BE2C (cell line): ENCODE data around the gene HYDIN.
"Not testable (repeated sequence)": the region's sequence is repeated elsewhere in the genome, so short reads cannot be mapped to it uniquely, and the experiment has no call there.

Source experiments
- DNase-seq: peaks from one replicate; pipeline ENCODE4 v3.0.0-alpha.2; 2020
- H3K27me3 ChIP-seq: fragments of 250-450 bp; sonication (Bioruptor Pico); 2 replicates; pipeline ENCODE4 v1.5.1; 2020; ENCODE audit warnings: mild to moderate bottlenecking
- H3K36me3 ChIP-seq: fragments of 250-450 bp; sonication (Bioruptor Pico); 2 replicates; pipeline ENCODE4 v1.5.1; 2020; ENCODE audit warnings: mild to moderate bottlenecking
- H3K4me1 ChIP-seq: fragments of 250-450 bp; sonication (Bioruptor Pico); 2 replicates; pipeline ENCODE4 v1.5.1; 2020
- H3K4me3 ChIP-seq: 2 replicates; pipeline ENCODE4 v1.5.1; 2011; ENCODE audit warnings: low read depth, low read length
- H3K9me3 ChIP-seq: fragments of 250-450 bp; sonication (Bioruptor Pico); 2 replicates; pipeline ENCODE4 v1.5.1; 2020

Gene HYDIN

DNA sequence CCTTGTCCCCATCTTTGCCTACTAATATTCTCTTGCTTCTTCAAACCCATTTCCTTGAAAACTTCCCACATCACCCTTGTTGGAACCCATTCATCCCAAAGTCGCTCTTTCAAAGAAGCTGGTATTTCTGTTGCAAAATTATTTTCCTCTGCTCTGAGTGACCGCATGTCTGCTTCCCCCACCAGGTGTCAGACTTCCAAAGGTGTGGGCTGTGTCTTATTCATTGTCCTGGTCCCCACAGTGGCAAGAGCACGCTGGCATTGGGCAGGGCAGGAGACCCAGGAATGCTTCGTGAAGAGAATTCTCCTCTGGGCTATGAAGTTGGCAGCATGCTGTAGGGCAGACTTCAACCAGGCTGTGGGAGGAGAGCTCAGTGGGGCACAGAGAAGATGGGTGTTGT, 275.6 kb downstream of the HYDIN start:
- H3K36me3 ChIP-seq, H3K4me1 ChIP-seq, DNase-seq, H3K9me3 ChIP-seq, H3K27me3 ChIP-seq, H3K4me3 ChIP-seq: not testable (repeated sequence)

DNA sequence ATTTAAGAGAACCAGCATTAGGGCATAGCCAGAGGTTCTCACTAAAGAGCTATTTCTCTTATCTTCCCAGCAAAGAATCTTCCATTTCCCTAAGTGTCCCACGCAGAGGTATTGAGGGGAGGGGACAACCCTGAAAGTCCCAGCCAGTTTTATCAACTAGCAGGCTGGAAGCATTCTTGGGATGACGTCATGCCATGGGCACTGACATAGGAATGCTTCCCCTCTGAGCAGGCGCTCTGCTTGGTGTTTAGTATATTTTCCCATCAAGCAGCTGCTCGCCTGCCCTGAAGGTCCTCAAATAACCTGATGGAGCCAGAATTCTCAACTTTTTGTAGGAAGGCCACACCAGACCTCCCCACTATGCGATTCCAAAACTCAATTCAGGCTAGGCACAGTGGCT, 276.7 kb downstream of the HYDIN start:
- not testable (repeated sequence) for H3K36me3 ChIP-seq, H3K4me3 ChIP-seq, H3K9me3 ChIP-seq, H3K4me1 ChIP-seq, H3K27me3 ChIP-seq, DNase-seq

DNA sequence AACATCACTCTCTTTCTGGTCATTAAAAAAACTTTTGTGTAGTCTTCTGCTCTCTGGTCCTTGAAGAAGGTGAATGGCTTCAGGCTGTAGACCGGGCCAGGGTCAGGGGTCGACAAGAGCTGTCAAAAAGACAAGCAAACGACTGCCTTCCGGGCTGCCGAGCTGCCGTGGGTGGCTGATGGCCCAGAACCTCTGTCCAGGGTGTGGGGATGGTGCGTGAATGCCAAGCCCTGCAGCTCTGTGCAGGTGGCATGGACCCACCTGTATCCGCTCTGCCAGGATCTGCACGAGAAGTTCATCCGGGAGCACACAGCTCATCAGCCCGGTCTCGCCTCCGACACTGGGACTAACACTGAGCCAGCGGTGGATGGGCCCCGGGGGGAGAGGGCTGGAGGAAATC, 287.0 kb downstream of the HYDIN start:
- not testable (repeated sequence) for H3K36me3 ChIP-seq, H3K4me1 ChIP-seq, DNase-seq, H3K9me3 ChIP-seq, H3K4me3 ChIP-seq
- peaks cover 11% of the 10 kb centered on the region; the same call in 1 of the 2 replicates for H3K27me3 ChIP-seq

DNA sequence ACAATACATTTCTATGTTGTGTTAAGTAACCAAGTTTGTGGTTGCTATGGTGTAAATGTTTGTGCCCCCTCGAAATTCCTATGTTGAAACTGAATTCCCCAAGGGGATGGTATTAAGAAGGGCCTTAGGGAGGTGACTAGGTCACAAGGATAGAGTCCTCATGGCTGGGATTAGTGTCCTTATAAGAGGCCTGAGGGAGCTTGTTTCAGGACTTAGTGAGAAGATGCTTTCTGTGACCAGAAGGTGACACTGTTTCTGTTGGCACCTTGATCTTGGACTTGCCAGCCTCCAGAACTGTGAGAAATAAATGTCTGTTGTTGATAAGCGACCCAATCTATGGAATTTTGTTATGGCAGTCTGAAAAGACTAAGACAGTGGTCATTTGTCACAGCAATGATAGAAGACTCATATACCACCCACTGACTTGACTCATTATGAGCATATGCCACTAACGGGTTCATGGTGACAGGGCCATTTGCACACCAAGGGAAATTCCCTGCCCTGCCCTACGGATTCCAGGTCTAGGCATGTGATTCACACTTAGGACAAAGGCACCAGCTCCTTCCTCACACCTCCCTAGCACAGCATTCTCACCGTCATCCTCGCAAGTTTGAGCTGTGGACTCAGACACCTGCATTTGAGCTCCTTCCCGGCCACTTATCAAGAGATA, 290.7 kb downstream of the HYDIN start:
- DNase-seq, H3K4me1 ChIP-seq: not testable (repeated sequence)

DNA sequence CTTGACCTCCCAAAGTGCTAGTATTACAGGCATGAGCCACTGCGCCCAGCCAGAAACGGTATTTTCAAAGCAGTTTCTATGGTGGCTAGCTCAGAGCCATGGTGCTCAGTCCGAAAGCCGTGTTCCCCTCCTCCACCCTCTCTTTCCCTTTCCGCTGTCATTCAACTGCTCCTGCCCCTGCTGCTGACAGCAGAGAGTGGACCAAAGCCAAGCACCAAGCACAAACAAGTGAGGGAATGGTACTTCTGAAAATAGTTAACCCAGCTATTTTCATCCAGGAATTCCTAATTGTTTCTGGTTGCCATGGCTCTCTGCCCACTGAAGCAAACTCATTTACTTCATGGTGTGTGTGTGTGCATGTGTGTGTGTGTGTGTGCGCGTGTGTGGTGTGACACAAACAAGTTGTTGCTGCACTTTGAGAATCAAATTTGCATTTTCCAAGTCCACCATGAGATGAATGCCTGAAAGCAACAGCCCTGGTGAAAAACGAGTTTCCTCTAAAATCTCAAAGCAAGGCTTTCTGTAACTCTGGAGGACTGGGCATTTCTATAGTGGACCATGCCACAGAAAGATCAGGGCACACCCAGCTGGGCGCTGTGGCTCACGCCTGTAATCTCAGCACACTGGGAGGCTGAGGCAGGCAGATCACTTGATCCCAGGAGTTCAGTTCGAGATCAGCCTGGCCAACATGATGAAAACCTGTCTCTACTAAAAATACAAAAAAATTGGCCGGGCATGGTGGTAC, 293.6 kb downstream of the HYDIN start:
- H3K36me3 ChIP-seq, H3K4me3 ChIP-seq, H3K27me3 ChIP-seq, H3K4me1 ChIP-seq, H3K9me3 ChIP-seq, DNase-seq: not testable (repeated sequence)

More for the DNA sequence above, 290.7 kb downstream of the HYDIN start:
- not testable (repeated sequence) for H3K27me3 ChIP-seq, H3K9me3 ChIP-seq, H3K4me3 ChIP-seq, H3K36me3 ChIP-seq

DNA sequence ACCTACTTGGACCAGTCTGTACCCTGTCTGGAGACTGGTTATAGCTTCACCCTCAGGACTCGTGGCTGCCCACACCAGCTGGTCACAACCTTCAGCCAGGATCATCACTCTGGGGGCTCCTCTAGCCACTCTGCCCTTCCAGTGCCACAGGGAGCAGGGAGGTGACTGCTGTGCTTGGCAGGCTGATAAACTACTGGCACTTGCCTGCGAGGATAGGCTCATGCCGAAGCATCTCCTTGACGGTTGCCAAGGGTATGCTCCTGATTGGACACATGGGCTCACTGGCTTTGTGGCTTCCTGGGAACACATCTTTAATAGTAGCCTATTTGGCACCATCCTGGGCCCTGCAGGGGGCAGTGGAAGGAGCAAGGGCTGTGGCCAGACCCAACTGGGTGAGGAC, 295.2 kb downstream of the HYDIN start:
- not testable (repeated sequence) for H3K36me3 ChIP-seq, H3K4me1 ChIP-seq, H3K4me3 ChIP-seq, H3K27me3 ChIP-seq, DNase-seq, H3K9me3 ChIP-seq

DNA sequence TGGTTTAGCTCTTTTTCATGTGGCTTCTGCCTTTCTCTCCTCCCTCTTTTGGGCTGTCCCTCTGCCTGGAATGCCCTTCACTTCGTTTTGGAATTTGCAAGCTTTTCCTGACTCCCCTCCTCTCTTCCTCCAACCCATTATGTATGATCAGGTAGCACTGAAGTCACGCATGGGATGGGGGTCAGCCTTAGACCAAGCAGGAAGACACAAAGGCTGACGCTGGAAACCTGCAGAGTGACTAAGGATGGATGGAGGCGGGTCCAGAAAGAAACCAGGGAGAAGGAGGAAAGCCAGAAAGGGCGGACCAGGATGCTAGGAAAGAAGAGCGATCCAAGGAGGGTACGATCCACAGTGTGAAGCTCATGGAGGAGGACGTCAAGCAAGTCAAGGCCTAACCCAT, 296.8 kb downstream of the HYDIN start:
- not testable (repeated sequence) for H3K36me3 ChIP-seq, DNase-seq, H3K9me3 ChIP-seq, H3K4me3 ChIP-seq, H3K27me3 ChIP-seq, H3K4me1 ChIP-seq

DNA sequence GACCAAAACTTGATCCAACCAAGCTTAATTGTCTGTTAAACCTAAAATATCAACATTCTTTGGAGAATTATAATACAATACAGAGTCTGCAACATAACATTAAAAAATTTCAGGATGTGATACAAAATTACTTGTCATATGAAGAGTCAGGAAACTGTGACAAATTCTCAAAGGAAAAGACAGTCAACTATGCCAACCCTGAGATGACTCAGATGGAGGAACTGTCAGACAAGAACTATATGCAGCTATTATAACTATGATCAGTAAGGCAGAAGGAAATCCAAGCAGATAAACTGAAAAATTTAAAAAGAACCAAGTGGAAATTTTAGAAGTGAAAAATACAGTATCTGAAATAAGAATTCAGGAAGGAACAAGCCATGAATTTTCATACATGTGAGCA, 299.8 kb downstream of the HYDIN start:
- H3K4me3 ChIP-seq, DNase-seq, H3K36me3 ChIP-seq, H3K4me1 ChIP-seq, H3K27me3 ChIP-seq, H3K9me3 ChIP-seq: not testable (repeated sequence)

DNA sequence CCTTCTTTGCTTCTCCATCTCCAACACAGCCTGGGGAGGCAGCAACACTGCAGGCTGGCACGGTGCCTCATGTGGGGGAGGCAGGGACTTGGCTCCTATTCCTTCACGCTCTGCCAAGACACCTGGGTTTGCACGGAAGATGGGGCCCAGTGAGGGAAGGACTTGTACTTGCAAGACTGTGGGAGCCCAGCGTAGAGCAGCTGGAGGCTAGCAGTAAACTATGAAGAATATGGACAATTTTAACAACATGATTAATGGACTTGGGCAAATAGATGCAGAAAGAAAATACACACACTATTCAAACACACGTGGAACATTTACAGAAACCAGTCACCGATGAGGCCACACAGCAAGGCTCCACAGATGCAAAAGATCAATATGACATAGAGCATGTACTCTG, 308.4 kb downstream of the HYDIN start:
- not testable (repeated sequence) for H3K4me1 ChIP-seq, H3K27me3 ChIP-seq, H3K9me3 ChIP-seq, H3K36me3 ChIP-seq, H3K4me3 ChIP-seq, DNase-seq

DNA sequence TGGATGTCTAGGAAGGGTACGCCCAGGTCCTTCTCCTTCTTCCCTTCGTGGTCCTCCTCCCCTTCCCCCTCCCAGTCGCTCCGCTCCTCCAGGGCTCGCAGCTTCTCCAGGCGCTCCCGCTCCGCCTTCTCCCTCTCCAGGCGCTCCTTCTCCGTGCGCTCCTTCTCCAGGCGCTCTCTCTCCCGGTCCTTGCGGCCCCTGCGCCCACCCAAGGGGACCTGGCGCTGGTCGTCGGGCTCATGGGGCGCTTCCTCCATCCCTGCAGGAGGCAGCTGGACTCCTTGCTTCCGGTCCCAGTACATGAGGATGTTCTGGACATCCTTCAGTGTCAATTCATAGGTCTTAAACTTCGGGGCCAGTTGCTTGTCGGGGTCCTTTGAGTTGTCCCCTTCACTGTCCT, 309.9 kb downstream of the HYDIN start:
- DNase-seq, H3K27me3 ChIP-seq, H3K4me3 ChIP-seq, H3K9me3 ChIP-seq, H3K36me3 ChIP-seq, H3K4me1 ChIP-seq: not testable (repeated sequence)

DNA sequence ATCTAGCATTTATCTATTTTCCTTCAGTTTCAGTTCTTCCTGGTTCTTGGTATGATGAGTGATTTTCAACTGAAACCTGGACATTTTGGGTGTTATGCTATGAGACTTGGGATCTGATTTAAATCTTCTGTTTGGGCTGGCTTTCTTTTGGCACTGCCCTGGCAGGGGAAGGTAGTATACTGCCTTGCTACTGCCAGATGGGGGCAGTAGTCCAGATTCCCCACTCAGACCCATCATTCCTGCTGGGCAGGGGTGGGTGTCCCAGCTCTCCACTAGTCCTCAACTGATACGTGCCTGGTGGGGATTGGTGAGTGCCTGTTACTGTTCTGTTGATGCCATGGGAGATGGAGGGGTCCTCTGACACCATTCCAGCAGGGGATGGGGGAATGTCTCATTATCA, 342.3 kb downstream of the HYDIN start:
- H3K36me3 ChIP-seq, H3K4me1 ChIP-seq, DNase-seq, H3K27me3 ChIP-seq, H3K4me3 ChIP-seq, H3K9me3 ChIP-seq: not testable (repeated sequence)

DNA sequence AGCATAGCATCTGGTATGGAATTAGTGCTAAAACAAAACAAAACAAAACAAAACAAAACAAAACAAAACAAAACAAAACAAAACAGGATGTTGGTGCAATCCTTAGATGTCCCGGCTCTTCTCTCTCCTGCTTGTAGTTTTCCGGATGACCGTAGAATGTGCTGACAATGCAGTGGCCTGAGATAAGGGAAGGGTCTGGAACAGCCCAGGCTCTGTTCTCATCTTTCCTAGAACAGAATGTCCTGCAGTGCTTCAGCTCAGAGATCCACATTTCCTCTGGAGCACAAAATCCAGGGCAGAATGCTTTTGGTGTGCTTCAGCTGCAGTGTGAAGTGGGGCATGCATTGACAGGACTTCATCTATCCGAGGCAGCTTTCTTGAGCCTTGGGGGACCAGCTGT, 345.9 kb downstream of the HYDIN start:
- not testable (repeated sequence) for H3K36me3 ChIP-seq, H3K9me3 ChIP-seq, H3K4me1 ChIP-seq, H3K4me3 ChIP-seq, H3K27me3 ChIP-seq, DNase-seq

DNA sequence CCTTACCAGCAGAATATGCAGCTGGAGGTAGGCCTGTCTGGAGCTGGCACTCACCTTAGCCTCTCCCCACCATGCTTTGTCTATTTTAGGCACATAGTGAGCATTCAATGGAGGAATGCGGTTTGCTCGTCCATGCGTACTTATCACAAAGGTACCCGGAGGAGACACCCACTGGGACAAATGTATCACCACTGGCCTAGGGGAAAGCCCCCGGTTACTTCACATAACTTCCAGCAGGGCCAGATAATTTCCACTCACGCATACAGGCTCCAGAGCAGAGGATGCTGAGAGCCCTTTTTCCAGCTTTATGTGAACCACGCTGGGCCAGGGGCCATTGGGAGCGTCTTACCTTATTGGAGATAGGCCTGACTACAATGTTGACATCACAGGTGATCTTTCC, 348.2 kb downstream of the HYDIN start:
- not testable (repeated sequence) for H3K4me3 ChIP-seq, H3K4me1 ChIP-seq, DNase-seq, H3K9me3 ChIP-seq, H3K36me3 ChIP-seq, H3K27me3 ChIP-seq

DNA sequence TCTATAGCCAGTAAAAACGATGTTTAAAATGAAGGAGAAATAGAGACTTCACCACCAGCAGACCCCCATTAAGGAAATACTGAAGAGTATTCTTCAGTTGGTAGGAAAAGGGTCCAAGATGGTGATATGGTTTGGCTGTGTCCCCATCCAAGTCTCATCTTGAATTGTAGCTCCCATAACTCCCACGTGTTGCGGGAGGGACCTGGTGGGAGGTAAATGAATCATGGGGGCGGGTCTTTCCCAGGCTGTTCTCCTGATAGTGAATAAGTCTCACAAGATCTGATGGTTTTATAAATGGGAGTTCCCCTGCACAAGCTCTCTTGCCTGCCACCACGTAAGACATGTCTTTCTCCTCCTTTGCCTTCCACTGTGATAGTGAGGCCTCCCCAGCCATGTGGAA, 352.6 kb downstream of the HYDIN start:
- H3K27me3 ChIP-seq, H3K36me3 ChIP-seq, H3K4me3 ChIP-seq, DNase-seq, H3K9me3 ChIP-seq, H3K4me1 ChIP-seq: not testable (repeated sequence)

DNA sequence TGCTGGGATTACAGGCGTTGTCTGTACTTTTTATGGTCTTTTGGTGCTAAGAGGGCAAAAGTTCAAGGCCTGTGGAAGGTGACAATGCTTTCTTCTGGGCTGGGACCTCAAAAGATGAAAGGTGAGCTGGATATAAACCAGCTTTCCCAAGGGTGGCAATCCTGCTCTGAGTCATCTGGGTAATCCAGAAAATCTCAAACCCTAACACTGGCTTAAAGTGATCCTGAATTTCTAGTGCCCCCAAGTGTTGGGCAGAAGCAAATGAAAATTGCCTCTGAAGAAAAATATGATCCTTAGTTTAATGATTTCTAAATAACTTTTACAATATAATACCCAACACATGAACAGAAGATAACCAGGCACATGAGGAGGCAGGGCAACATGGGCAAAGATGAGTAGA, 354.1 kb downstream of the HYDIN start:
- not testable (repeated sequence) for H3K9me3 ChIP-seq, DNase-seq

DNA sequence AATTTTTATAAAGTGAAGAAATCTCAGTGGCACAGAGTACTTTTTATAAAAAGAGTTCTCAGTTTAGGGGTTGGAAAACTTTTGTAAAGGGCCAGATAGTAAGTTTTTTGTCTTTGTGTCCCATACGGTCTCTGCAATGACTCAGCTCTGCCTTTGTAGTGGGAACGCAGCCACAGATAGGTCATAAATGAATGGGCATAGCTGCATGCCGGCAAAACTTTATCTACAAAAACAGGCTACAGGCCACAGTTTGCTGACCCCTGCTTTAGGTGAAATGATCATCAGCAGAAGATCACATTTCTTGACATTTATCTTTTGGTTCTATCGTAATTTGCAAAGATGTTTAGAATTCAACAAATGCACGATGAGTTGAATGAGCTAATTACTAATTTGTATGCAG, 365.8 kb downstream of the HYDIN start:
- H3K4me3 ChIP-seq, H3K27me3 ChIP-seq, H3K9me3 ChIP-seq, H3K4me1 ChIP-seq, DNase-seq, H3K36me3 ChIP-seq: not testable (repeated sequence)

More for the DNA sequence above, 354.1 kb downstream of the HYDIN start:
- H3K36me3 ChIP-seq, H3K27me3 ChIP-seq, H3K4me3 ChIP-seq, H3K4me1 ChIP-seq: not testable (repeated sequence)

DNA sequence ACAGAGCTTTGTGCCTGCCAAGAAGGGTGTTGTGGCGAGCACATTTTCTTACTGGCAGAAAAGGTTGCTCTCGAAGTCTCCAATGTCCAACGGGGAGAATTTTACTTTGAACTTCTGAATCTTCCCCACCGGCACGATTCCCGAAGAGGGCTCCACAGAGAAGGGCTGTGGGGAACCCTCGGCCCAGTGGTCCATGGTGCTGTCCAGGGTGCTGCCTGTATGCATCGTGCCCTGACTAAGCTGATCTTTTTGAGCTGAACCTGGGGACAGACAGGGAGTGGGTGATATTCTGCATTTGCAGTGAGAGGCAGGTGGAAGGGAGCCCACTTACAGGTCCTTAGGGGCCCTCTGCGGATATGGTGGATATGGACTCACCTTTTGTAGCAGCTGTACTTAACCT, 368.5 kb downstream of the HYDIN start:
- DNase-seq, H3K4me1 ChIP-seq: not testable (repeated sequence)

More for the DNA sequence above, 368.5 kb downstream of the HYDIN start:
- H3K9me3 ChIP-seq, H3K36me3 ChIP-seq, H3K4me3 ChIP-seq, H3K27me3 ChIP-seq: not testable (repeated sequence)
